ENCODE data around the gene ALDH1A1.

GRCh38 chr9:72905514-72906480 lies 47.1 kb downstream of the ALDH1A1 start:
- TF ChIP-seq CTCF (IDR thresholded peaks at IDR 0.05): no peak
- no peak for TF ChIP-seq ZFX (IDR thresholded peaks at IDR 0.05; ENCODE audit: borderline replicate concordance)
